ENCODE measurements around the gene STOM. TPM values are rescaled to one million over a fixed set of nuclear protein-coding genes. Genes with fewer than 3 reads are reported as not detected.

Gene STOM
- total and polyA plus RNA-seq, 2 donors from 2014 or later = 165 to 229 TPM

DNA sequence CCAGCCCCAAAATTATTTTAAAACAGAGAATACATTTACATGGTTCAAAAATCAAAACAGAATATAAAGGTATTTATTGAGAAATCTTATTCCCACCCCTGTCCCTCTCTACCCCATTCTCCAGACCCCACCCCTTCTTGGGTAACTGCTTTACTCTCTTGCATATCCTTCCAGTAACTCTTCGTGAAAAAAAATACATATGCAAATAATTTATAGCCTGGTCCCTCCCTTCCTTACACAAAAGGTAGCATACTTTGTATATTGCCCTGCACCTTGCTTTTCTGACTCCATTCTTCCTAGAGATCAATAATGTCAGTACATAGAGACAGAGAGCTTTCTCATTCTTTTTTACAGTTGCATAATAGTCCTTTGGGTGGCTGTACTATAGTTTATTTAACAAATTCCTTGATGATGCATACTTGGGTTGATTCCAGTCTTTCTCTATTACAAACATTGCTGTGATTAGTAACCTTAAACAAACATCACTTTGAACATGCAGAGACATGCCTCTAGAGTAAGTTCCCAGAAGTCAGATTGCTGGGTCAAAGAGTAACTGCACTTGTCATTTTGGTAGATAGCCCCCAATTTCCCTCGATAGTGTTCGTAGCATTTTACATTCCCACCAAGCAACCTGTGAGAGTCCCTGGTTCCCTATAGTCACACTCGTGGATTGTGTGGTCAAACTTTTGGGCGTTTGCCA is 47.9 kb downstream of the STOM start:
- H3K27ac ChIP-seq (ENCODE audit: low read depth in 2 of 2, low read length in 2 of 2) = no peak overlapping the region
- no peak for TF ChIP-seq CTCF (IDR thresholded peaks at IDR 0.05; ENCODE audit: borderline replicate concordance, extremely low read depth, insufficient read depth)
- FAIRE-seq (no peak), DNase-seq (no peak)
- H3K36me3 ChIP-seq (ENCODE audit: control insufficient read depth in 2 of 3, insufficient read depth in 3 of 3, low read length in 3 of 3) = peaks cover 4 to 40% (median 28%) of the 10 kb centered on the region in 3 donors
- intact Hi-C loops (cut with DNase I) = no loop called here
- H3K9me3 ChIP-seq (ENCODE audit: control insufficient read depth in 2 of 3, insufficient read depth in 1 of 3, low read length in 3 of 3) = no peaks in the 10 kb centered on the region
- H3K27me3 ChIP-seq (ENCODE audit: control insufficient read depth, insufficient read depth, low read length) = no peaks in the 10 kb centered on the region
- H3K9ac ChIP-seq (ENCODE audit: low read length in 3 of 3) = no peak overlapping the region
- no peak overlapping the region for H3K4me3 ChIP-seq (ENCODE audit: low read length in 3 of 3)
- H3K4me1 ChIP-seq (ENCODE audit: control insufficient read depth in 2 of 3, insufficient read depth in 2 of 3, low read depth in 1 of 3, low read length in 3 of 3) = peaks cover 0 to 16% (median 2%) of the 10 kb centered on the region in 3 donors

DNA sequence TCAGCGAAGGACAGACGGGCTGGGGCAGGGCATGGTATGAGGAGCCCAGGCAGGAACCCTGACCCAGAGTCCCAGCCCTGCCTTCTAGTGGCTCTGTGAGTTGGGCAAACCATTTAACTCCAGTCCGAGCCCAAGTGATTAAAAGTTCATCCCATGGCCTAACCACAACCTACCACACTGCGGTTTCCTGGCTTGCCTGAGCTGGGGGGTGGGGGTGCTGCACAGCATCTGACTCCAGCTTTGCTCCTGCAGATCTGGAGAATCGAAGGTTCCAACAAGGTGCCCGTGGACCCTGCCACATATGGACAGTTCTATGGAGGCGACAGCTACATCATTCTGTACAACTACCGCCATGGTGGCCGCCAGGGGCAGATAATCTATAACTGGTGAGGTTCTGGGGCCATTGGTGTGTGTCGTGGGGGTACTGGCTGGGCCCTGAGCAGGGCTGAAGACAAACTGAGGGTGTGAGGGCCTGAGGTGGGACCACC is 49.0 kb downstream of the STOM start:
- no peak for TF ChIP-seq CTCF (IDR thresholded peaks at IDR 0.05; ENCODE audit: borderline replicate concordance, extremely low read depth, insufficient read depth)
- Histone ChIP-seq H3K4me3 (ENCODE audit: low read length in 3 of 3) (no peak overlapping the region), H3K4me1 (ENCODE audit: control insufficient read depth in 2 of 3, insufficient read depth in 2 of 3, low read depth in 1 of 3, low read length in 3 of 3) (peaks cover 0 to 16% (median 2%) of the 10 kb centered on the region in 3 donors), H3K27ac (ENCODE audit: low read depth in 2 of 2, low read length in 2 of 2) (peak overlapping the region in 1 of 2 donors; percentile 49), H3K36me3 (ENCODE audit: control insufficient read depth in 2 of 3, insufficient read depth in 3 of 3, low read length in 3 of 3) (peaks cover 4 to 44% (median 27%) of the 10 kb centered on the region in 3 donors), H3K9ac (ENCODE audit: low read length in 3 of 3) (no peak overlapping the region), H3K27me3 (ENCODE audit: control insufficient read depth, insufficient read depth, low read length) (no peaks in the 10 kb centered on the region), H3K9me3 (ENCODE audit: control insufficient read depth in 2 of 3, insufficient read depth in 1 of 3, low read length in 3 of 3) (no peaks in the 10 kb centered on the region)
- DNase-seq (no peak), FAIRE-seq (no peak)
- intact Hi-C loops (cut with DNase I) = no loop called here

DNA sequence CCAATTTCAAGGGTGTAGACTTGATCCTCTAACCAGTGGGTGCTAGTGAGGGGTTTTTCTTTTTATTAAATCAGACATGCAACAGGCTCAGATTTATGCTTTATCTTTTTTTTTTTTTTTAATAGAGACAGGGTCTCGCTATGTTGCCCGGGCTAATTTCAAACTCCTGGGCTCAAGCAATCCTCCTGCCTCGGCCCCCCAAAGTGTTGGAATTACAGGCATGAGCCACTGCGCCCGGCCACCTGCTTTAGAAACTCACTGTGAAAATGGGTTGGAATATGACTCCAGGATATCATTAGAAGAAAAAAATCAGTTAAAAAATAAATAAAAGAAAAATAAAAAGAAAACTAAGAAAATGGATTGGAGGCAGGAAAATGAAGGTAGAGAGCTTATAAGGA is 50.7 kb downstream of the STOM start:
- Histone ChIP-seq H3K9ac (ENCODE audit: low read length in 3 of 3) (no peak overlapping the region), H3K9me3 (ENCODE audit: control insufficient read depth in 2 of 3, insufficient read depth in 1 of 3, low read length in 3 of 3) (no peaks in the 10 kb centered on the region), H3K4me3 (ENCODE audit: low read length in 3 of 3) (no peak overlapping the region), H3K27me3 (ENCODE audit: control insufficient read depth, insufficient read depth, low read length) (no peaks in the 10 kb centered on the region), H3K4me1 (ENCODE audit: control insufficient read depth in 2 of 3, insufficient read depth in 2 of 3, low read depth in 1 of 3, low read length in 3 of 3) (peaks cover 0 to 16% (median 0%) of the 10 kb centered on the region in 3 donors), H3K36me3 (ENCODE audit: control insufficient read depth in 2 of 3, insufficient read depth in 3 of 3, low read length in 3 of 3) (peaks cover 0 to 36% (median 16%) of the 10 kb centered on the region in 3 donors), H3K27ac (ENCODE audit: low read depth in 2 of 2, low read length in 2 of 2) (no peak overlapping the region)
- no peak for DNase-seq
- no peak for TF ChIP-seq CTCF (IDR thresholded peaks at IDR 0.05; ENCODE audit: borderline replicate concordance, extremely low read depth, insufficient read depth)
- intact Hi-C loops (cut with DNase I) = loop anchor here (10.0 kb wide), 1 partner anchor 55 kb away; the partner anchor contains the start of gene GSN
- no peak for FAIRE-seq
